Ovary (tissue), 3 donors: ENCODE data around the gene LMO7.

Source experiments
- CTCF ChIP-seq, 3 donors: fragments of 450-650 bp in 2 of 3; fragments of 200-600 bp in 1 of 3; IDR thresholded peaks; one replicate each; pipeline versions ENCODE4 v1.5.1 to v1.8.0; 2016 to 2022; ENCODE audit warnings: antibody characterized with exemption in 3 of 3, mild to moderate bottlenecking in 1 of 3
- EP300 ChIP-seq: sonication (generic); formaldehyde crosslinking; IDR thresholded peaks from one replicate; pipeline ENCODE4 v1.6.1; 2017; ENCODE audit warnings: antibody characterized with exemption
- donor health status: DM: no; HTN: no; CAD: no.

DNA sequence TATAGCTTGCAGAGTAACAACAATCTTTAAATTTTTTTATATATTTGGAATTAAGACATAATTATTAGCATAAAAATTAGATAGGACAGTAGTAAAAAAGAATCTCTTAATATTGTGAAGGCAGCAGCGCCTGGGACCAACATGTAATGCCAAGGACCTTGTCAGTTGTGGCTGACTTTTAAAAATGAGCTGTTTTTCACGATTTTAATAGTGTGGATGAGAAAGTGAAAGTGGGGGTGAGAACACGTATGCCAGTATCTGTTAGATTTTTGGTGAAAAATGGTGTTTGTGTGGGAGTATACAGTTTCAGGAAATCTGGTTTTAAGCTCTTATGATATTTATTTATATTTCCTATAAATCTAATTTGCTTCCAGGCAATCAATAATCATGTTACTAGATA is 125.2 kb downstream of the LMO7 start:
- TF ChIP-seq CTCF (IDR thresholded peaks at IDR 0.05) (no peak), EP300 (no peak)
